ENCODE data around the gene IL36RN.

Gene IL36RN

GRCh38 chr2:113068706-113069485 lies 9.9 kb downstream of the IL36RN start:
- CTCF ChIA-PET, result interaction anchor here (1.1 to 1.6 kb wide), 3 partner anchors 11 to 127 kb away, joined by 3 to 5 read pairs (median 5); no protein-coding TSS in a partner anchor
- TF ChIP-seq CTCF (IDR thresholded peaks at IDR 0.05; ENCODE audit: control extremely low read depth, extremely low read depth, low read depth, missing control alignments), result no peak
- no peak for DNase-seq (ENCODE audit: extremely low spot score)
- POLR2A ChIA-PET, result interaction anchor here (0.7 kb wide), 1 partner anchor 9 kb away, joined by 4 read pairs; no protein-coding TSS in a partner anchor

- no peak for DNase-seq (ENCODE audit: extremely low spot score)
- ChIA-PET POLR2A (no interaction called here), CTCF (interaction anchor here (1.1 to 1.6 kb wide), 2 partner anchors 10 to 66 kb away, joined by 3 to 5 read pairs; no protein-coding TSS in a partner anchor)
- no peak for TF ChIP-seq CTCF (IDR thresholded peaks at IDR 0.05; ENCODE audit: control extremely low read depth, extremely low read depth, low read depth, missing control alignments)
These were observed 10.9 kb downstream of the IL36RN start for GRCh38 chr2:113069676-113070605.

- TF ChIP-seq CTCF (IDR thresholded peaks at IDR 0.05; ENCODE audit: control extremely low read depth, extremely low read depth, low read depth, missing control alignments), result no peak
- DNase-seq (ENCODE audit: extremely low spot score), result no peak
- ChIA-PET POLR2A (no interaction called here), CTCF (interaction anchor here (1.1 to 1.6 kb wide), 2 partner anchors 10 to 66 kb away, joined by 3 to 5 read pairs; no protein-coding TSS in a partner anchor)
These were observed 11.6 kb downstream of the IL36RN start for GRCh38 chr2:113070606-113070975.

GRCh38 chr2:113072584-113072983 lies 13.6 kb downstream of the IL36RN start:
- TF ChIP-seq CTCF (IDR thresholded peaks at IDR 0.05; ENCODE audit: control extremely low read depth, extremely low read depth, low read depth, missing control alignments), result no peak
- POLR2A ChIA-PET, result no interaction called here

GRCh38 chr2:113073325-113073834 lies 14.4 kb downstream of the IL36RN start:
- ChIA-PET POLR2A (no interaction called here), CTCF (interaction anchor here (0.7 to 1.5 kb wide), 2 partner anchors 29 to 176 kb away, joined by 3 to 5 read pairs; no protein-coding TSS in a partner anchor)
- TF ChIP-seq CTCF (IDR thresholded peaks at IDR 0.05; ENCODE audit: control extremely low read depth, extremely low read depth, low read depth, missing control alignments), result no peak
- DNase-seq (ENCODE audit: extremely low spot score), result no peak

More at GRCh38 chr2:113072584-113072983, 13.6 kb downstream of the IL36RN start:
- CTCF ChIA-PET, result interaction anchor here (0.7 to 1.5 kb wide), 2 partner anchors 28 to 176 kb away, joined by 3 to 5 read pairs; no protein-coding TSS in a partner anchor
- no peak for DNase-seq (ENCODE audit: extremely low spot score)

GRCh38 chr2:113075030-113075429 lies 16.0 kb downstream of the IL36RN start:
- ChIA-PET POLR2A (no interaction called here), CTCF (interaction anchor here (0.7 to 1.1 kb wide), 3 partner anchors 10 to 62 kb away, joined by 3 to 4 read pairs (median 4); partner anchors contain the start of gene IL36RN)
- TF ChIP-seq CTCF (IDR thresholded peaks at IDR 0.05; ENCODE audit: control extremely low read depth, extremely low read depth, low read depth, missing control alignments), result no peak
- no peak for DNase-seq (ENCODE audit: extremely low spot score)
